Measurements from ENCODE around the gene KRTAP29-1.

DNA sequence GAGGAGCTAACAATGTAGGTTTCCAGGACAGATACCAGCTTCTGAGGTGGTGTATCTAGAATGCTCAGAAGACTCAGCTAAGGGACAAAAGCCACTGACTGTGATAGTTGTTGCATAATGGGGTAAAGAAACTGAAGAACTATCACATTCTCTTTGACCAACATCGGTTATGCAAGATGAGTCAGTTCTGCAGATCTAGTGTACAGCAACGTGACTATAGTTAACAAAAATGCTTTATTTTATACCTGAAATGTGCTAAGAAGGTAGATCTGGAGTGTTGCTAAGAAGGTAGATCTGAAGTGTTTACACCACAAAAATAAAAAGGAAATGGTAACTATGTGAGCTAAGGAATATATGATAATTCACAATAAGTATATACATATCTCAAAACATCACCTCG lies 34.9 kb downstream of the KRTAP29-1 start:
- TF ChIP-seq, protein P1, sequence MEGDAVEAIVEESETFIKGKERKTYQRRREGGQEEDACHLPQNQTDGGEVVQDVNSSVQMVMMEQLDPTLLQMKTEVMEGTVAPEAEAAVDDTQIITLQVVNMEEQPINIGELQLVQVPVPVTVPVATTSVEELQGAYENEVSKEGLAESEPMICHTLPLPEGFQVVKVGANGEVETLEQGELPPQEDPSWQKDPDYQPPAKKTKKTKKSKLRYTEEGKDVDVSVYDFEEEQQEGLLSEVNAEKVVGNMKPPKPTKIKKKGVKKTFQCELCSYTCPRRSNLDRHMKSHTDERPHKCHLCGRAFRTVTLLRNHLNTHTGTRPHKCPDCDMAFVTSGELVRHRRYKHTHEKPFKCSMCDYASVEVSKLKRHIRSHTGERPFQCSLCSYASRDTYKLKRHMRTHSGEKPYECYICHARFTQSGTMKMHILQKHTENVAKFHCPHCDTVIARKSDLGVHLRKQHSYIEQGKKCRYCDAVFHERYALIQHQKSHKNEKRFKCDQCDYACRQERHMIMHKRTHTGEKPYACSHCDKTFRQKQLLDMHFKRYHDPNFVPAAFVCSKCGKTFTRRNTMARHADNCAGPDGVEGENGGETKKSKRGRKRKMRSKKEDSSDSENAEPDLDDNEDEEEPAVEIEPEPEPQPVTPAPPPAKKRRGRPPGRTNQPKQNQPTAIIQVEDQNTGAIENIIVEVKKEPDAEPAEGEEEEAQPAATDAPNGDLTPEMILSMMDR (IDR thresholded peaks at IDR 0.05): no peak
- TF ChIP-seq POLR2A (IDR thresholded peaks at IDR 0.05): no peak

All from adrenal gland (tissue), 5 donors.